Endodermal cell (in vitro differentiated cells): ENCODE data around the gene CLSTN2. TPM values are rescaled to one million over a fixed set of nuclear protein-coding genes. Genes with fewer than 3 reads are reported as not detected.

Experiments used
- DNase-seq: peaks from one replicate; pipeline ENCODE4 v3.0.0-alpha.2; 2017
- H3K27ac ChIP-seq: 2 replicates; pipeline ENCODE4 v1.5.1; 2013; ENCODE audit warnings: mild to moderate bottlenecking, low read depth, low read length, moderate library complexity
- H3K27me3 ChIP-seq: 2 replicates; pipeline ENCODE4 v1.6.1; 2013; ENCODE audit warnings: mild to moderate bottlenecking, low read length, moderate library complexity; ENCODE audit not compliant: insufficient read depth, control insufficient read depth, poor library complexity, severe bottlenecking
- H3K36me3 ChIP-seq: 2 replicates; pipeline ENCODE4 v1.7.0; 2013; ENCODE audit warnings: mild to moderate bottlenecking, low read length, moderate library complexity; ENCODE audit not compliant: control insufficient read depth, insufficient read depth
- H3K4me1 ChIP-seq: one replicate; pipeline ENCODE4 v1.7.0; 2013; ENCODE audit warnings: low read length; ENCODE audit not compliant: control insufficient read depth, insufficient read depth
- H3K4me3 ChIP-seq: 2 replicates; pipeline ENCODE4 v1.5.1; 2013; ENCODE audit warnings: mild to moderate bottlenecking, low read length, moderate library complexity
- H3K9ac ChIP-seq: 2 replicates; pipeline ENCODE4 v1.6.1; 2013; ENCODE audit warnings: mild to moderate bottlenecking, low read length, moderate library complexity; ENCODE audit not compliant: poor library complexity, severe bottlenecking; ENCODE audit errors: extremely low read depth
- H3K9me3 ChIP-seq: 2 replicates; pipeline ENCODE4 v1.6.1; 2013; ENCODE audit warnings: mild to moderate bottlenecking, low read length, moderate library complexity; ENCODE audit not compliant: control insufficient read depth
- H3K27ac Mint-ChIP-seq: 2 replicates; pipeline ENCODE4 v1.8.0; 2020; ENCODE audit warnings: mixed read lengths
- H3K27me3 Mint-ChIP-seq: 2 replicates; pipeline ENCODE4 v1.8.0; 2021; ENCODE audit warnings: mild to moderate bottlenecking, mixed read lengths; ENCODE audit not compliant: insufficient read depth
- H3K36me3 Mint-ChIP-seq: 2 replicates; pipeline ENCODE4 v1.8.0; 2020; ENCODE audit warnings: low read depth, mixed read lengths
- H3K4me1 Mint-ChIP-seq: 2 replicates; pipeline ENCODE4 v1.8.0; 2020; ENCODE audit warnings: mixed read lengths
- H3K4me3 Mint-ChIP-seq: 2 replicates; pipeline ENCODE4 v1.8.0; 2020; ENCODE audit warnings: mild to moderate bottlenecking, moderate library complexity, mixed read lengths
- H3K9me3 Mint-ChIP-seq: 2 replicates; pipeline ENCODE4 v1.8.0; 2020; ENCODE audit warnings: mild to moderate bottlenecking, mixed read lengths
- WGBS, 2 experiments: methylation state at CpG; one replicate each; pipeline versions ENCODE4 v1.1.5 to v1.1.7; 2013; ENCODE audit warnings: missing lambda C conversion rate in 2 of 2, mixed read lengths in 1 of 2; ENCODE audit not compliant: insufficient coverage in 1 of 2, insufficient read length in 1 of 2; 5-methylcytosine and 5-hydroxymethylcytosine counted together
- total RNA-seq, 2 donors: library from RNA; stranded (reverse); fragmentation: NEBNext Ultra II Directional in 1 of 2; extraction: Animal tissue kit (Norgen Biotek cat#: 25700) in 1 of 2; gene quantifications; 2 replicates in 1 of 2; 3 replicates in 1 of 2; pipeline ENCODE4 v1.2.1, GENCODE V29; 2021
- TF ChIP-seq, protein P1 (sequence below): fragments of 200-600 bp; sonication (generic); conservative IDR thresholded peaks from 2 replicates; pipeline ENCODE4 v1.5.0; 2021; ENCODE audit warnings: antibody characterized with exemption, mild to moderate bottlenecking

The CLSTN2 gene
- total RNA-seq, 2 donors from 2014 or later: 0.13 to 0.42 TPM

DNA sequence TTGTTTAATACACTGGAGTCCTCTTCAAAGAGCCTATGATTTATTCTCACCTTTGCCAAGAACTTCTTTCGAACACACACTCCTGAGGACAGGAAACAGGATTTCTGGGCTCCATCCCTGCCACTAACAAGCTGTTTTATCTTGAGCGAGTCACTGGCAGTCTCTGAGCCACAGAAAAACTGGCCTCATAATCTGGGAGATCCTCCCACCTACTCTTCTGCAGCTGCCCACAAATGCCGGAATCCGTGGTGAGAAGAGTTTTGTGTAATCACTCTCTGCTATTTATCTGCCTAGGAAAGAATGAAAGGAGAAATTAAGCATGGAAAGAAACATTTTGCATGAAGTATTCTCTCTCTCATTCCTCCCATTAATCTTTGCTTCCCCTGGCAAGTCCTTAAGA lies 570.9 kb downstream of the CLSTN2 start:
- H3K36me3 Mint-ChIP-seq: no peaks in the 10 kb centered on the region
- peaks cover 34% of the 10 kb centered on the region for H3K4me1 Mint-ChIP-seq
- H3K27ac Mint-ChIP-seq: no peak overlapping the region
- Histone ChIP-seq H3K36me3 (no peaks in the 10 kb centered on the region), H3K9ac (no peak overlapping the region), H3K27me3 (no peaks in the 10 kb centered on the region), H3K9me3 (no peaks in the 10 kb centered on the region), H3K4me3 (no peak overlapping the region), H3K4me1 (peaks cover 10% of the 10 kb centered on the region), H3K27ac (no peak overlapping the region)
- peaks cover 16% of the 10 kb centered on the region for H3K27me3 Mint-ChIP-seq
- no peak for DNase-seq
- H3K9me3 Mint-ChIP-seq: no peaks in the 10 kb centered on the region
- 91 to 100% methylated on average over 1 to 4 of the region's 4 CpGs for WGBS, 2 experiments
- TF ChIP-seq, protein P1, sequence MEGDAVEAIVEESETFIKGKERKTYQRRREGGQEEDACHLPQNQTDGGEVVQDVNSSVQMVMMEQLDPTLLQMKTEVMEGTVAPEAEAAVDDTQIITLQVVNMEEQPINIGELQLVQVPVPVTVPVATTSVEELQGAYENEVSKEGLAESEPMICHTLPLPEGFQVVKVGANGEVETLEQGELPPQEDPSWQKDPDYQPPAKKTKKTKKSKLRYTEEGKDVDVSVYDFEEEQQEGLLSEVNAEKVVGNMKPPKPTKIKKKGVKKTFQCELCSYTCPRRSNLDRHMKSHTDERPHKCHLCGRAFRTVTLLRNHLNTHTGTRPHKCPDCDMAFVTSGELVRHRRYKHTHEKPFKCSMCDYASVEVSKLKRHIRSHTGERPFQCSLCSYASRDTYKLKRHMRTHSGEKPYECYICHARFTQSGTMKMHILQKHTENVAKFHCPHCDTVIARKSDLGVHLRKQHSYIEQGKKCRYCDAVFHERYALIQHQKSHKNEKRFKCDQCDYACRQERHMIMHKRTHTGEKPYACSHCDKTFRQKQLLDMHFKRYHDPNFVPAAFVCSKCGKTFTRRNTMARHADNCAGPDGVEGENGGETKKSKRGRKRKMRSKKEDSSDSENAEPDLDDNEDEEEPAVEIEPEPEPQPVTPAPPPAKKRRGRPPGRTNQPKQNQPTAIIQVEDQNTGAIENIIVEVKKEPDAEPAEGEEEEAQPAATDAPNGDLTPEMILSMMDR: no peak
- no peak overlapping the region for H3K4me3 Mint-ChIP-seq

DNA sequence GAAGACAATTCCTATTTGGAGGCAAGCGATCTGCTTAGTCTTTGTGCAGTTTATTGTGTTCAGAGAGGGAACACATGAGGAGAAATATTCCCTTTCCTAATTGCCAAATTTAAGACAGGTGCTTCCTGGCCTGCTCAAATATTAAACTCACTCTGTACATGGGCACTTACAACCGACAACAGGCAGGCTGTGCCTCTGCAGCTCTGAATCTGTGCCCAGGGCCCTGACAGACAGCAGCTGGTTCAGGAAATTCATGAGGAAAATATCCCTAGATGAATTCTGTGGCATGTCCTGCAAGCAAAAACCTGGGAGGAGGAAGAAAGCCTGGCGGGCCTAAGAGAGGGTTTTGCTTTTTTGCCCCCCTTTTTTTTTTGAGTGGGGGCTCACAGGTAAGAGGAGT lies 573.6 kb downstream of the CLSTN2 start:
- Histone ChIP-seq H3K27me3 (no peaks in the 10 kb centered on the region), H3K9ac (no peak overlapping the region), H3K9me3 (no peaks in the 10 kb centered on the region), H3K4me3 (no peak overlapping the region), H3K4me1 (peaks cover 10% of the 10 kb centered on the region), H3K36me3 (no peaks in the 10 kb centered on the region), H3K27ac (no peak overlapping the region)
- Mint-ChIP-seq H3K4me3 (no peak overlapping the region), H3K27me3 (peaks cover 24% of the 10 kb centered on the region), H3K27ac (peak overlapping the region; percentile 40), H3K4me1 (peaks cover 38% of the 10 kb centered on the region), H3K36me3 (no peaks in the 10 kb centered on the region), H3K9me3 (peaks cover 3% of the 10 kb centered on the region)
- 88 to 100% methylated on average over 2 to 3 of the region's 3 CpGs for WGBS, 2 experiments
- DNase-seq: no peak
- TF ChIP-seq, protein P1: no peak

DNA sequence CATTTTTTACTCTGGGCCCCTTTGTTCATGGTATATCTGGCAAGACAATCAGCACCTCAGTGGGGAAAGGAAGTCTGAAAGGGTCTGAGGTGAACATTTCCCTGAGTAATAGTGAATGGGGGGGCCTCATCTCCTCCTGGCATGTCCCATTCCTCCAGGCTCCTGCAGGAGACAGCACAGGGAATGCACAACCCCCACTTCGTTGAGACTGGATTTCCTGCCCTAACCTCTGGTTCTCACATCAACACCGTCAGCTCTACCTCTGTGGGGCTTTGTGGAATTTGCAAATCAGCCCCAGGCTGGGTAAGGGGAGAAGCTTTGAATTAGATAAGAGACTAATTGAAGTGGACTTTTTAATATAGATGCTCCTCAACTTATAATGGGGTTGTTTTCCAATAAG lies 574.5 kb downstream of the CLSTN2 start:
- H3K9me3 ChIP-seq: peaks cover 1% of the 10 kb centered on the region
- Mint-ChIP-seq H3K4me3 (no peak overlapping the region), H3K4me1 (peaks cover 38% of the 10 kb centered on the region)

More for the DNA sequence above, 574.5 kb downstream of the CLSTN2 start:
- TF ChIP-seq, protein P1: peak; percentile 13
- H3K4me3 ChIP-seq: no peak overlapping the region
- Mint-ChIP-seq H3K9me3 (peaks cover 3% of the 10 kb centered on the region), H3K27me3 (peaks cover 26% of the 10 kb centered on the region), H3K36me3 (no peaks in the 10 kb centered on the region), H3K27ac (peak overlapping the region; percentile 48)
- H3K36me3 ChIP-seq: no peaks in the 10 kb centered on the region
- no peak overlapping the region for H3K9ac ChIP-seq
- no peak overlapping the region for H3K27ac ChIP-seq
- WGBS, 2 experiments: 11% methylated on average over 2 of the region's 2 CpGs; no CpG with 5 or more reads in 1 of the 2 experiments
- DNase-seq: peak; percentile 80
- H3K27me3 ChIP-seq: no peaks in the 10 kb centered on the region
- H3K4me1 ChIP-seq: peaks cover 10% of the 10 kb centered on the region
